ENCODE results near the gene OBP2A.
"Not testable (repeated sequence)": the region's sequence is repeated elsewhere in the genome, so short reads cannot be mapped to it uniquely, and the experiment has no call there.

Gene OBP2A

GRCh38 chr9:135528842-135529435, 17.0 kb upstream of the OBP2A start:
- H3K27me3 Mint-ChIP-seq; H3K4me1 Mint-ChIP-seq (ENCODE audit: low read depth); intact Hi-C loops (cut with micrococcal nuclease); H3K4me3 Mint-ChIP-seq; H3K9me3 Mint-ChIP-seq; H3K36me3 Mint-ChIP-seq (ENCODE audit: low read depth); H3K27ac Mint-ChIP-seq: not testable (repeated sequence)

- H3K4me1 Mint-ChIP-seq (ENCODE audit: low read depth), result no peaks in the 10 kb centered on the region
- no peak overlapping the region for H3K4me3 Mint-ChIP-seq
- no peak overlapping the region for H3K27ac Mint-ChIP-seq
- H3K9me3 Mint-ChIP-seq, result no peaks in the 10 kb centered on the region
- H3K36me3 Mint-ChIP-seq (ENCODE audit: low read depth), result no peaks in the 10 kb centered on the region
- intact Hi-C loops (cut with micrococcal nuclease), result no loop called here
- peaks cover 14% of the 10 kb centered on the region for H3K27me3 Mint-ChIP-seq
Observed at GRCh38 chr9:135530146-135530545, 15.8 kb upstream of the OBP2A start.

GRCh38 chr9:135531096-135531495, 14.8 kb upstream of the OBP2A start:
- H3K27me3 Mint-ChIP-seq, result peaks cover 14% of the 10 kb centered on the region

DNA sequence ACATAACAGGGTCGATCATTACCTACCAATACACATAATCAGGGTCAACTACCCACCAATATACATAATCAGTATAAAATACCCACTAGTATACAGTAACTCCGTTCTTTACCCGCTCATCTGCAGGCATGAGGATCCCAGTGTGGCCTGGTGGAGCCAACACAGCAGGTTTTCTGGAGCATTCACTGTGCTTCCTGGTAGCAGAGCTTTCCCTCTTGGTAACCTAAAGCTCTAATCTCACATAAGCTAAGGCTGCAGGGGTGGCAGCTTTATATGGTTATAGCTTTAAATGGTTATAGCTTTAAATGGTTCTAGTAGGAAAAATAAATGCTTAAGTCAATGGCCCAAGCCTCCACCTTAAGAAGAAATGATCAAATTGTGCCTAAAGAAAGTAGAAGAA, 12.8 kb upstream of the OBP2A start:
- no peaks in the 10 kb centered on the region for H3K9me3 Mint-ChIP-seq
- H3K27ac Mint-ChIP-seq, result no peak overlapping the region
- H3K36me3 Mint-ChIP-seq (ENCODE audit: low read depth), result no peaks in the 10 kb centered on the region
- peaks cover 18% of the 10 kb centered on the region for H3K27me3 Mint-ChIP-seq
- H3K4me3 Mint-ChIP-seq, result no peak overlapping the region
- H3K4me1 Mint-ChIP-seq (ENCODE audit: low read depth), result no peaks in the 10 kb centered on the region
- intact Hi-C loops (cut with micrococcal nuclease), result no loop called here

More at GRCh38 chr9:135531096-135531495, 14.8 kb upstream of the OBP2A start:
- intact Hi-C loops (cut with micrococcal nuclease), result no loop called here
- H3K27ac Mint-ChIP-seq, result no peak overlapping the region
- no peak overlapping the region for H3K4me3 Mint-ChIP-seq
- H3K9me3 Mint-ChIP-seq, result no peaks in the 10 kb centered on the region
- H3K4me1 Mint-ChIP-seq (ENCODE audit: low read depth), result no peaks in the 10 kb centered on the region
- H3K36me3 Mint-ChIP-seq (ENCODE audit: low read depth), result no peaks in the 10 kb centered on the region

DNA sequence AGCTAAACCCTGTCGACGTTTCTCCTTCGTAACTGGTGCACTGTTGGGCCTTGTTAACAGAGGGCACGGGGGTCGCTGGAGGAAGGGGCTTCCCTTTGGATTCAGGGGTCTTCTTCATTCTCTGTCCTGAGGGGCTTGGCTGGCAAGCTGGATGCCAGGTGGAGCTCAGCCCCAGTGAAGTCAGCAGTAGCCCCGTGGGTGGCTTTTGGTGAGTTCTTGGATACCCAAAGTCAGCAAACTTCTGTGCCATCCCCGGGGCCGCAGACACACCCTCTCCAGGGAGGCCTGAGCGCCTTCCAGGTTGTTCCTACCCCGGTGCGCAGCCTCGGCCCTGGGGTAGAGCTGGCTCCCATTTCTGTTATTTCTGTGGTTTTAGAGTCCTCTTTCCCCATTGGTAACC, 12.3 kb upstream of the OBP2A start:
- no peaks in the 10 kb centered on the region for H3K4me1 Mint-ChIP-seq (ENCODE audit: low read depth)
- intact Hi-C loops (cut with micrococcal nuclease), result no loop called here
- H3K27ac Mint-ChIP-seq, result no peak overlapping the region
- no peaks in the 10 kb centered on the region for H3K9me3 Mint-ChIP-seq
- no peak overlapping the region for H3K4me3 Mint-ChIP-seq
- H3K27me3 Mint-ChIP-seq, result peaks cover 20% of the 10 kb centered on the region
- no peaks in the 10 kb centered on the region for H3K36me3 Mint-ChIP-seq (ENCODE audit: low read depth)

GRCh38 chr9:135534192-135534711, 11.7 kb upstream of the OBP2A start:
- H3K27ac Mint-ChIP-seq; H3K4me1 Mint-ChIP-seq (ENCODE audit: low read depth); intact Hi-C loops (cut with micrococcal nuclease); H3K36me3 Mint-ChIP-seq (ENCODE audit: low read depth); H3K9me3 Mint-ChIP-seq; H3K4me3 Mint-ChIP-seq: not testable (repeated sequence)
- H3K27me3 Mint-ChIP-seq, result peaks cover 20% of the 10 kb centered on the region

DNA sequence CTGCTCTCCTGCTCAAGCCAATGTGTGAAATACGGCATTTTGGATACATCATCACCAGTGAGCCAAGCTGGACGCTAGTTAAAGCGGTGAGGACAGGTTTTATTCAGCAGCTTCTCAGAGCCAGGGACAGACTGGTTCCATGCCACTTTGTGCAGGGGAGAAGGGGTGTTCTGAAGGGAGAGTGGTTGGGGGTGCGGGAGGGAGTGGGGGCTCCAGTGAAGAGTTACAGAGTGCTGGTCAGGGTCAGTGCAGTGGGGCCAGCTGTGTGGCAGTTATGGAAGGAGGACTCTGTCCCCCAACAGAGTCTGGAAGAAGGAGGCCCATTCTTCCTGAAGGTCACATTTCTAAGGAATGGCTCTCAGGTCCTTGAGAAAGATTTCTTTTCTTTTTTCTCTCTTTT, 11.1 kb upstream of the OBP2A start:
- H3K4me3 Mint-ChIP-seq; H3K27ac Mint-ChIP-seq; H3K4me1 Mint-ChIP-seq (ENCODE audit: low read depth); H3K9me3 Mint-ChIP-seq; H3K36me3 Mint-ChIP-seq (ENCODE audit: low read depth); intact Hi-C loops (cut with micrococcal nuclease): not testable (repeated sequence)
- peaks cover 20% of the 10 kb centered on the region for H3K27me3 Mint-ChIP-seq

DNA sequence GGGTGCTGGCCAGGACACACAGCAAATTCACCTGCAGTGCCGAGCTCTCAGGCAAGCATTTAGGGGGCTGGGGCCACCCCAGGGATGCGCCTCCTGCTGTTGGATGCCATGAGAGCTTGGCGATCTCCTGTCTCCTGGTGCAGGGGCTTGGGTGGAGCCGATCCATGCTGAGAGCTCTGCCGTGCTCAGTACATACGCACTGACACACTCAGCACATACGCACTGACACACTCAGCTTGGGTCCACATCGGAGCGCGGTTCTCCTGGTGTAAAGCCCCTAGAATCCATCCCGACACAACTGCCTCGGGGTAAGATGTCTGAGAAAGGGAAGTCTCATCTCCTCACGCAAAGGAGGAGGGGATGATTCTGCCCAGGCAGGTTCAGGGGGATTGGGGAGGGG, 10.3 kb upstream of the OBP2A start:
- H3K27ac Mint-ChIP-seq; intact Hi-C loops (cut with micrococcal nuclease); H3K9me3 Mint-ChIP-seq; H3K4me3 Mint-ChIP-seq; H3K36me3 Mint-ChIP-seq (ENCODE audit: low read depth); H3K4me1 Mint-ChIP-seq (ENCODE audit: low read depth): not testable (repeated sequence)
- peaks cover 20% of the 10 kb centered on the region for H3K27me3 Mint-ChIP-seq

GRCh38 chr9:135536216-135536615, 9.7 kb upstream of the OBP2A start:
- intact Hi-C loops (cut with micrococcal nuclease), result no loop called here
- H3K27me3 Mint-ChIP-seq, result peaks cover 20% of the 10 kb centered on the region
- no peak overlapping the region for H3K4me3 Mint-ChIP-seq
- no peaks in the 10 kb centered on the region for H3K36me3 Mint-ChIP-seq (ENCODE audit: low read depth)
- no peaks in the 10 kb centered on the region for H3K4me1 Mint-ChIP-seq (ENCODE audit: low read depth)
- H3K27ac Mint-ChIP-seq, result no peak overlapping the region
- no peaks in the 10 kb centered on the region for H3K9me3 Mint-ChIP-seq

GRCh38 chr9:135543262-135543894, 2.5 kb upstream of the OBP2A start:
- H3K36me3 Mint-ChIP-seq (ENCODE audit: low read depth); H3K27ac Mint-ChIP-seq; H3K4me1 Mint-ChIP-seq (ENCODE audit: low read depth); H3K4me3 Mint-ChIP-seq; H3K9me3 Mint-ChIP-seq; intact Hi-C loops (cut with micrococcal nuclease): not testable (repeated sequence)
- peaks cover 11% of the 10 kb centered on the region for H3K27me3 Mint-ChIP-seq

- no peak overlapping the region for H3K4me3 Mint-ChIP-seq
- peaks cover 9% of the 10 kb centered on the region for H3K27me3 Mint-ChIP-seq
- intact Hi-C loops (cut with micrococcal nuclease), result no loop called here
- H3K9me3 Mint-ChIP-seq, result no peaks in the 10 kb centered on the region
- H3K36me3 Mint-ChIP-seq (ENCODE audit: low read depth), result no peaks in the 10 kb centered on the region
- no peaks in the 10 kb centered on the region for H3K4me1 Mint-ChIP-seq (ENCODE audit: low read depth)
- H3K27ac Mint-ChIP-seq, result no peak overlapping the region
Observed at GRCh38 chr9:135544981-135545635, 818 bp upstream of the OBP2A start.

DNA sequence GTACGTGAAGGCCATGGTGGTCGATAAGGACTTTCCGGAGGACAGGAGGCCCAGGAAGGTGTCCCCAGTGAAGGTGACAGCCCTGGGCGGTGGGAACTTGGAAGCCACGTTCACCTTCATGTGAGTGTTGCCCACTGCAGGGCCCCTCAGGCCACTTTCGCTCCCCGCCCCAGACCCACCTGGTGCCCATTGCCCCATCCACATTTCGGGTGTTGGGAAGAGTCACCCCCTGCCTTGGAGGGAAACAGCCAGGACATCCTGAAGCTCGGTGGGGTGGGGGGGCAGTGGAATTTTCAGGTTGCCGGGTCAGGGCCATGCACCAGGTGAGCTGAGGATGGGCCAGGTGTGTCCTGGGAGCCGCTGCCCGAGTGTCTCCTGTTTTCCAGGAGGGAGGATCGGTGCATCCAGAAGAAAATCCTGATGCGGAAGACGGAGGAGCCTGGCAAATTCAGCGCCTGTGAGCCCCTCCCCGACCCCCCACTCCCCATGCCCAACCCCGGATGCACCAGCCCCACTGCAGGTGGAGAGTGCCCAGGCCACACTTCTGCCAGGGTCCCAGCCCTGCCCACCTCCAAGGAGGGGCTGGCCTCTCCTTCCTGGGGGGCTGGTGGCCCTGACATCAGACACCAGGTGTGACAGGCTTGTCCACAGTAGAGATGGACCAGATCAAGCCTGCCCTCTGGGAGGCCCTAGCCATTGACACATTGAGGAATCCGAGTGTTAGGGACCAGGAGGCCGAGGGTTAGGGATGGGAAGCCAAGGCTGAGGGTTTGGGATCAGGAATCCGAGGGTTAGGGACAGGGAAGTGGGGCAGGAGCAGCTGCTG, 1.1 kb downstream of the OBP2A start:
- H3K27ac Mint-ChIP-seq; H3K4me1 Mint-ChIP-seq (ENCODE audit: low read depth); H3K36me3 Mint-ChIP-seq (ENCODE audit: low read depth); intact Hi-C loops (cut with micrococcal nuclease); H3K27me3 Mint-ChIP-seq; H3K9me3 Mint-ChIP-seq; H3K4me3 Mint-ChIP-seq: not testable (repeated sequence)

GRCh38 chr9:135547756-135548736, 2.1 kb downstream of the OBP2A start:
- Mint-ChIP-seq H3K36me3 (ENCODE audit: low read depth) (no peaks in the 10 kb centered on the region), H3K4me1 (ENCODE audit: low read depth) (no peaks in the 10 kb centered on the region), H3K27me3 (peaks cover 6% of the 10 kb centered on the region), H3K4me3 (no peak overlapping the region), H3K27ac (no peak overlapping the region), H3K9me3 (no peaks in the 10 kb centered on the region)
- intact Hi-C loops (cut with micrococcal nuclease), result no loop called here
